Karpas-422 (cell line): Measurements from ENCODE around the gene DNAI2. TPM values are rescaled to one million over a fixed set of nuclear protein-coding genes. Genes with fewer than 3 reads are reported as not detected.
A peak's percentile ranks its signal among the peaks of the same experiment; 100 is the strongest.

ENCODE experiments used
- DNase-seq: peaks from one replicate; pipeline ENCODE4 v3.0.0-alpha.2; 2015
- H2AFZ ChIP-seq: fragments of 200-600 bp; sonication (generic); 2 replicates; pipeline ENCODE4 v1.6.1; 2014; ENCODE audit warnings: antibody characterized with exemption, low read length, mixed read lengths
- H3K27ac ChIP-seq: fragments of 200-600 bp; sonication (generic); 2 replicates; pipeline ENCODE4 v1.5.1; 2014; ENCODE audit warnings: mild to moderate bottlenecking, low read length, moderate library complexity
- H3K27me3 ChIP-seq: fragments of 200-600 bp; sonication (generic); 2 replicates; pipeline ENCODE4 v1.6.1; 2014; ENCODE audit warnings: low read length, mixed read lengths
- H3K36me3 ChIP-seq: fragments of 200-600 bp; sonication (generic); 2 replicates; pipeline ENCODE4 v1.6.1; 2014; ENCODE audit warnings: low read length, mixed read lengths; ENCODE audit not compliant: insufficient read depth
- H3K4me1 ChIP-seq: fragments of 200-600 bp; sonication (generic); 2 replicates; pipeline ENCODE4 v1.6.1; 2014; ENCODE audit warnings: mild to moderate bottlenecking, low read length, mixed read lengths
- H3K4me2 ChIP-seq: fragments of 200-600 bp; sonication (generic); 2 replicates; pipeline ENCODE4 v1.6.1; 2014; ENCODE audit warnings: low read length, low read depth, mild to moderate bottlenecking; ENCODE audit not compliant: poor library complexity, severe bottlenecking
- H3K4me3 ChIP-seq: fragments of 200-600 bp; sonication (generic); 2 replicates; pipeline ENCODE4 v1.5.1; 2014; ENCODE audit warnings: mild to moderate bottlenecking, antibody characterized with exemption, low read length, mixed read lengths
- H3K79me2 ChIP-seq: fragments of 200-600 bp; sonication (generic); 2 replicates; pipeline ENCODE4 v1.6.1; 2014; ENCODE audit warnings: mild to moderate bottlenecking, low read length, mixed read lengths
- H3K9ac ChIP-seq: fragments of 200-600 bp; sonication (generic); 2 replicates; pipeline ENCODE4 v1.6.0; 2014; ENCODE audit warnings: low read length
- H3K9me2 ChIP-seq: fragments of 200-600 bp; sonication (generic), shearing (Covaris generic); replicated peaks from 2 replicates; pipeline ENCODE4 v1.6.0; 2014; ENCODE audit warnings: mild to moderate bottlenecking, low read length, moderate library complexity; ENCODE audit not compliant: insufficient read depth
- H3K9me3 ChIP-seq: fragments of 300-700, 200-600 bp; sonication (generic); 2 replicates; pipeline ENCODE4 v1.6.1; 2014; ENCODE audit warnings: low read length, mixed read lengths
- H4K20me1 ChIP-seq: fragments of 200-600 bp; sonication (generic); 2 replicates; pipeline ENCODE4 v1.6.1; 2014; ENCODE audit warnings: mild to moderate bottlenecking, antibody characterized with exemption, low read length, low read depth; ENCODE audit not compliant: insufficient read depth
- total RNA-seq: library from RNA; depleted of rRNA; stranded (reverse); fragments of >200 nt; shearing (Covaris generic); gene quantifications from 2 replicates; pipeline ENCODE4 v1.2.3, GENCODE V29; 2014; ENCODE audit warnings: low replicate concordance

Gene DNAI2
- total RNA-seq, 1 experiment from 2014 or later, result not detected

DNA sequence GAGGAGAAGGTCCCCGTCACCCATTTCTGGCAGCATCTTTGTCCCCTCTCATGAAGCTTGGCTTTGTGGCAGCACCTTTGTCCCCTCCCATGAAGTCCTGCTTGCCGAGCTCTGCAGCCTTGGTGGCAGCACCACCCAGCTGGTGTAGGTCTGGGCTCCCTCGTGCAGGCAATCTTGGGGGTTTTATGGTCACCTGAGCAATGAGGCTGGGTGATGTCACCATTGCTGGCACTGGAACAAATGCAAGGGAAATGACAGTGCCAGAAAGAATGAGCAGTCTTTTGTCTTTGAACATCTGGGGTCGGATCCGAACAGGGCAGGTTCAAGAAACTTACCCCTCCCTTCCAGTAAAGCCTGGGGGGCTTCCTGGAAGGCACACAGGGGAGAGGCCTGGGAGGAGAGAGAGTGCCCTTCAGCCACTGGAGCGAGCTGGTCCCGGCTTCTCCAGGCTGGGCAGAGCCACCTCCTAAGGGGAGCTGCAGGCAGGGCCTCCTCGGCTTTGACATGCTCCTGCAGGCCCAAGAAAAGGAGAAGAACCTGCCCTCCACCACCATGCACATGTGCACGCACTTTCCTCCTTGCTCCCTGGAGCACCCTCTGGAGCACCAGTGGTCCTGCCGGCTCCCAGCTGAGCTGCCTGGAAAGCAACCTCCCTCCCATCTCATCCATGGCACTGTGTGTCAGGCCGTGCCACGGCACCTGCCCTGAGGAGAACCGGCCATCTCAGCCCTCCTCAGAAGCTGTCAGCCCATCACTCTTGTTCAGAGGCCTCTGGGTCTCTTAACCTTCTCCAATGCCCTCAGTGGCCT is 71.6 kb downstream of the DNAI2 start:
- no peak overlapping the region for H2AFZ ChIP-seq
- no peaks in the 10 kb centered on the region for H4K20me1 ChIP-seq

DNA sequence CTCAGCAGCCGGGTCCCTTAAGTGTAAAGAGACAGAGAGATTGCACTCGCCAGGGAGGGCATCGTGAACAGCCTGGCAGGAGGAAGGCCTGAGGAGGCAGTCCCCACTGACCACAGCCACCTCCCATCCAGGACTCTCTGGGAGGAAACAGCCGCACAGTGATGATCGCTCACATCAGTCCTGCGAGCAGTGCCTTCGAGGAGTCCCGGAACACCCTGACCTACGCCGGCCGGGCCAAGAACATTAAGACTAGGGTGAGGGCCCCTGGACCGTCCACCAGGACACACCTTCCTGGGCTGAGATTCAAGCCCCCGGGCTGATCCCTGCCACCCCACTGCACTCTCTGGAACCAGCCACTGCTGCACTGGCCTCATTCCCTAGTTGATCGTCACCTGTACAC is 73.6 kb downstream of the DNAI2 start:
- H3K4me2 ChIP-seq, result no peak overlapping the region
- no peaks in the 10 kb centered on the region for H3K27me3 ChIP-seq
- H3K9me3 ChIP-seq, result no peaks in the 10 kb centered on the region
- H3K4me3 ChIP-seq, result no peak overlapping the region
- no peaks in the 10 kb centered on the region for H3K9me2 ChIP-seq
- DNase-seq, result no peak
- no peaks in the 10 kb centered on the region for H3K4me1 ChIP-seq
- H3K9ac ChIP-seq, result no peak overlapping the region
- no peak overlapping the region for H2AFZ ChIP-seq
- no peaks in the 10 kb centered on the region for H3K36me3 ChIP-seq
- no peaks in the 10 kb centered on the region for H4K20me1 ChIP-seq
- H3K27ac ChIP-seq, result no peak overlapping the region
- H3K79me2 ChIP-seq, result no peaks in the 10 kb centered on the region

More for the DNA sequence above, 71.6 kb downstream of the DNAI2 start:
- Histone ChIP-seq H3K4me1 (no peaks in the 10 kb centered on the region), H3K27ac (no peak overlapping the region), H3K36me3 (no peaks in the 10 kb centered on the region), H3K9me3 (no peaks in the 10 kb centered on the region), H3K4me2 (no peak overlapping the region), H3K27me3 (no peaks in the 10 kb centered on the region), H3K79me2 (no peaks in the 10 kb centered on the region), H3K4me3 (no peak overlapping the region), H3K9ac (no peak overlapping the region), H3K9me2 (no peaks in the 10 kb centered on the region)
- no peak for DNase-seq

GRCh38 chr17:74349120-74349519 is 75.1 kb downstream of the DNAI2 start:
- no peak overlapping the region for H3K4me2 ChIP-seq
- no peaks in the 10 kb centered on the region for H3K36me3 ChIP-seq
- H3K27me3 ChIP-seq, result no peaks in the 10 kb centered on the region
- no peak overlapping the region for H3K27ac ChIP-seq
- H3K9me3 ChIP-seq, result no peaks in the 10 kb centered on the region
- no peaks in the 10 kb centered on the region for H3K79me2 ChIP-seq
- H3K9ac ChIP-seq, result no peak overlapping the region
- no peaks in the 10 kb centered on the region for H3K9me2 ChIP-seq
- H4K20me1 ChIP-seq, result no peaks in the 10 kb centered on the region
- no peak overlapping the region for H2AFZ ChIP-seq
- no peak overlapping the region for H3K4me3 ChIP-seq
- H3K4me1 ChIP-seq, result no peaks in the 10 kb centered on the region
- no peak for DNase-seq

- no peak overlapping the region for H3K9ac ChIP-seq
- no peak overlapping the region for H3K4me3 ChIP-seq
- H3K4me2 ChIP-seq, result no peak overlapping the region
- no peaks in the 10 kb centered on the region for H3K9me2 ChIP-seq
- DNase-seq, result no peak
- no peaks in the 10 kb centered on the region for H3K27me3 ChIP-seq
- no peaks in the 10 kb centered on the region for H4K20me1 ChIP-seq
- no peaks in the 10 kb centered on the region for H3K4me1 ChIP-seq
- no peak overlapping the region for H2AFZ ChIP-seq
- H3K79me2 ChIP-seq, result no peaks in the 10 kb centered on the region
- no peaks in the 10 kb centered on the region for H3K9me3 ChIP-seq
- H3K27ac ChIP-seq, result no peak overlapping the region
- H3K36me3 ChIP-seq, result no peaks in the 10 kb centered on the region
Observed at GRCh38 chr17:74350486-74350885, 76.5 kb downstream of the DNAI2 start.

DNA sequence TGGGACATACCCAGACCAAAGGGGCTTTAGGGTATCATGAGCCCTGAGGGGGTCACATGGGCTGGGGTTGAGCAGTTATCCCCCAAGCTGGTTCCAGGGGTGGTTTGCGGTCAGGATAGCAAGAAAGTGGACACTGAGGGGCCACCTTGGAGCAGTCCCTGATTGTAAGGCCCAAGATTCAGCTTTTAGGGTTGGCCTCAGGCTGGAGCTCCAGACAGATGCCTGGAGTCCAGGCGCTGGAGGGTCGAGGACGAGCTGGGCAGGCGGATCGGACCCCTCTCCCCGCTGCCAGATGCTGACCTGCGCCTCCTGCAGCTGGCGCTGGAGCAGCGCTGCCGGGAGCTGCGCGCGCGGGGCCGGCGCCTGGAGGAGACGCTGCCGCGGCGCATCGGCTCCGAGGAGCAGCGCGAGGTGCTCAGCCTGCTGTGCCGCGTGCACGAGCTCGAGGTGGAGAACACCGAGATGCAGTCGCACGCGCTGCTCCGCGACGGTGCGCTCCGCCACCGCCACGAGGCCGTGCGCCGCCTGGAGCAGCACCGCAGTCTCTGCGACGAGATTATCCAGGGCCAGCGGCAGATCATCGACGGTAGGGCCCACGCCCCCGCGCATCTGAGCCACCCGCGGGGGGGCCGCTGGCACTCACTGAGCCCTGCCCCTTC is 77.6 kb downstream of the DNAI2 start:
- no peak overlapping the region for H3K4me2 ChIP-seq
- H4K20me1 ChIP-seq, result no peaks in the 10 kb centered on the region
- no peak overlapping the region for H3K27ac ChIP-seq
- H3K9me3 ChIP-seq, result no peaks in the 10 kb centered on the region
- H3K79me2 ChIP-seq, result no peaks in the 10 kb centered on the region
- no peaks in the 10 kb centered on the region for H3K36me3 ChIP-seq
- DNase-seq, result no peak
- H3K4me1 ChIP-seq, result no peaks in the 10 kb centered on the region
- H3K27me3 ChIP-seq, result no peaks in the 10 kb centered on the region
- no peak overlapping the region for H3K9ac ChIP-seq
- no peaks in the 10 kb centered on the region for H3K9me2 ChIP-seq
- no peak overlapping the region for H3K4me3 ChIP-seq
- no peak overlapping the region for H2AFZ ChIP-seq

DNA sequence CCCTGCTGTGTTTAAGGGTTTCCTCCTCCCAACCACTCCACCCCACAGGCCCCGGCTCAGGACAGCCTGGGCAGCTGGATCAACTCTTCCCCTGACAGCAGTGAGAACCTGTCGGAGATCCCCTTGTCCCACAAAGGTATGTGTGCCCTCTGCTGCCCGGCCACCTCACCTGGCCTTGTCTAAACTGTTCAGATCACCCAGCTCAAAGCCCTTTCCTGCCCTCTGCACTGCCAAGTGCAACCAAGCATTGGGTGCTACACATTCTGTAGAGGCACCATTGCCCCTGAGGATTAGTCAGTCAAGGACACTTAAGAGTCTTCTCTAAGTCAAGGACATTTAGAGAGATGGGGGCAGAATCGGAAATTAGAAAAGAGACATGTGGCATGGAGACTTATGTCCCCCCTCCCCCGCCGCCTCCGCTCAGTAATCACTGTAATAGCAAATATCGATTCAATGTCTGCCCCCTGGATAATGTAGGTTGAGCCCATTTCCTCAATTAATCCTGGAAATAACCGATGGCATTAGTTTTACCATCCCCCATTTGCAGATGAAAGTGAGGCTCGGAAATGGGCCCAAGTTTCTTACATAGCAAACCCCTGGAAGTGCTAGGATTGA is 79.5 kb downstream of the DNAI2 start:
- H4K20me1 ChIP-seq, result no peaks in the 10 kb centered on the region
- no peaks in the 10 kb centered on the region for H3K36me3 ChIP-seq
- H3K9ac ChIP-seq, result no peak overlapping the region
- no peak for DNase-seq
- H3K79me2 ChIP-seq, result no peaks in the 10 kb centered on the region
- H3K27me3 ChIP-seq, result no peaks in the 10 kb centered on the region
- H2AFZ ChIP-seq, result no peak overlapping the region
- no peaks in the 10 kb centered on the region for H3K9me3 ChIP-seq
- H3K4me1 ChIP-seq, result no peaks in the 10 kb centered on the region
- H3K9me2 ChIP-seq, result no peaks in the 10 kb centered on the region
- H3K27ac ChIP-seq, result no peak overlapping the region
- H3K4me2 ChIP-seq, result no peak overlapping the region
- H3K4me3 ChIP-seq, result no peak overlapping the region

DNA sequence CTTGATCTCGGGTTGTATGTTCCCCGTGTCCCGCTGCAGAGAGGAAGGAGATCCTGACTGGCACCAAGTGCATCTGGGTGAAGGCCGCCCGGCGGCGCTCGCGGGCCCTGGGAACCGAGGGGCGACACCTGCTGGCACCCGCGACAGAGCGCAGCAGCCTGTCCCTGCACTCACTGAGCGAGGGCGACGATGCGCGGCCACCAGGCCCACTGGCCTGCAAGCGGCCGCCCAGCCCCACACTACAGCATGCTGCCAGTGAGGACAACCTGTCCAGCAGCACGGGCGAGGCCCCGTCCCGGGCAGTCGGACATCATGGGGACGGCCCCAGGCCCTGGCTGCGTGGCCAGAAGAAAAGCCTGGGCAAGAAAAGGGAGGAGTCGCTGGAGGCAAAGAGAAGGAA is 80.1 kb downstream of the DNAI2 start:
- Histone ChIP-seq H3K4me2 (no peak overlapping the region), H3K9me3 (no peaks in the 10 kb centered on the region), H3K9ac (no peak overlapping the region), H4K20me1 (no peaks in the 10 kb centered on the region), H3K27me3 (no peaks in the 10 kb centered on the region), H3K79me2 (no peaks in the 10 kb centered on the region), H3K27ac (no peak overlapping the region), H3K4me3 (no peak overlapping the region), H2AFZ (no peak overlapping the region), H3K36me3 (no peaks in the 10 kb centered on the region), H3K4me1 (no peaks in the 10 kb centered on the region), H3K9me2 (no peaks in the 10 kb centered on the region)
- DNase-seq, result peak; percentile 84

DNA sequence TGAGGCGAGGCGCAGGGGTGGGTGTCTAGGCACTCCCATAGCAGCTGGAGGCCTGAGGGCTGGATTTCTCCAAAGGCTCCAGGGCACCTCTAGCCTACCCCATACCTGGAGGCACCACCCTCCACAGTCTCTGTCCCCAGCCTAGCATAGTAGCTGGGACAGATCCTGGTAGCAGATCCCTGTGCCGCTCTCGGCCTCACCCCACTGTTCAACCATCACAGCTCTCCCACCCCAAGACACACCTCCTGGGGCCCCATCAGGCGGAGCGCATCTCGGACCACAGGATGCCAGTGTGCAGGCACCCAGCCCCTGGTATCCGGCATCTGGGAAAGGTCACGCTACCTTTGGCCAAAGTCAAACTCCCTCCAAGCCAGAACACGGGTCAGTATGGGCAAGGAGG is 80.5 kb downstream of the DNAI2 start:
- H2AFZ ChIP-seq, result no peak overlapping the region
- DNase-seq, result no peak
- no peak overlapping the region for H3K27ac ChIP-seq
- H3K4me1 ChIP-seq, result no peaks in the 10 kb centered on the region
- no peaks in the 10 kb centered on the region for H3K9me3 ChIP-seq
- H4K20me1 ChIP-seq, result no peaks in the 10 kb centered on the region
- H3K9me2 ChIP-seq, result no peaks in the 10 kb centered on the region
- no peaks in the 10 kb centered on the region for H3K27me3 ChIP-seq
- no peak overlapping the region for H3K4me3 ChIP-seq
- no peaks in the 10 kb centered on the region for H3K79me2 ChIP-seq
- H3K4me2 ChIP-seq, result no peak overlapping the region
- no peak overlapping the region for H3K9ac ChIP-seq
- no peaks in the 10 kb centered on the region for H3K36me3 ChIP-seq
